Stimulated activated CD4-positive, alpha-beta T cell treated with anti-CD3 and anti-CD28 coated beads, Interleukin-2, amount 100 ng/mL, for 24 hours (primary cell): ENCODE results near the gene SRCIN1.
"Not testable (repeated sequence)": the region's sequence is repeated elsewhere in the genome, so short reads cannot be mapped to it uniquely, and the experiment has no call there.

Source experiments
- DNase-seq, 2 donors: peaks; one replicate each; pipeline ENCODE4 v3.0.0-alpha.2; 2020

Gene SRCIN1

GRCh38 chr17:38605841-38606645 lies at the start of gene SRCIN1:
TSS of gene SRCIN1 (minus strand) at chr17:38605952. CDS start at chr17:38605705, 247 bp downstream.
- peak; percentile 57 to 69 for DNase-seq

GRCh38 chr17:38654411-38655398 lies 49.0 kb upstream of the SRCIN1 start:
- DNase-seq: no peak

- DNase-seq: no peak
Observed at GRCh38 chr17:38653679-38654078, 47.9 kb upstream of the SRCIN1 start.

- DNase-seq: no peak
Observed at GRCh38 chr17:38653230-38653629, 47.5 kb upstream of the SRCIN1 start.

- DNase-seq: not testable (repeated sequence)
Observed at GRCh38 chr17:38650653-38651173, 45.0 kb upstream of the SRCIN1 start.

- DNase-seq: no peak
Observed at GRCh38 chr17:38637951-38638350, 32.2 kb upstream of the SRCIN1 start.

- DNase-seq: no peak
Observed at GRCh38 chr17:38636054-38636453, 30.3 kb upstream of the SRCIN1 start.

GRCh38 chr17:38632334-38632733 lies 26.6 kb upstream of the SRCIN1 start:
- no peak for DNase-seq

GRCh38 chr17:38628441-38628840 lies 22.7 kb upstream of the SRCIN1 start:
- no peak for DNase-seq

GRCh38 chr17:38627957-38628356 lies 22.2 kb upstream of the SRCIN1 start:
- DNase-seq: no peak

GRCh38 chr17:38626606-38627226 lies 21.0 kb upstream of the SRCIN1 start:
- not testable (repeated sequence) for DNase-seq

- no peak for DNase-seq
Observed at GRCh38 chr17:38625482-38625881, 19.7 kb upstream of the SRCIN1 start.

- peak in 1 of 2 donors; percentile 16 for DNase-seq
Observed at GRCh38 chr17:38624782-38625355, 19.1 kb upstream of the SRCIN1 start.

- DNase-seq: no peak
Observed at GRCh38 chr17:38621538-38621937, 15.8 kb upstream of the SRCIN1 start.

- no peak for DNase-seq
Observed at GRCh38 chr17:38620551-38621277, 15.0 kb upstream of the SRCIN1 start.

GRCh38 chr17:38619937-38620550 lies 14.3 kb upstream of the SRCIN1 start:
- DNase-seq: no peak

GRCh38 chr17:38619451-38619795 lies 13.7 kb upstream of the SRCIN1 start:
- DNase-seq: no peak

GRCh38 chr17:38617967-38618760 lies 12.4 kb upstream of the SRCIN1 start:
- DNase-seq: no peak

- no peak for DNase-seq
Observed at GRCh38 chr17:38617074-38617860, 11.5 kb upstream of the SRCIN1 start.

- no peak for DNase-seq
Observed at GRCh38 chr17:38616361-38616760, 10.6 kb upstream of the SRCIN1 start.
